ENCODE data around the gene NANS.
A peak's percentile ranks its signal among the peaks of the same experiment; 100 is the strongest.
"Not testable (repeated sequence)": the region's sequence is repeated elsewhere in the genome, so short reads cannot be mapped to it uniquely, and the experiment has no call there.

Gene NANS

GRCh38 chr9:98097836-98098235 lies 41.3 kb downstream of the NANS start:
- Histone ChIP-seq H3K4me1 (ENCODE audit: control insufficient read depth, insufficient read depth, low read length) (no peaks in the 10 kb centered on the region), H3K27me3 (ENCODE audit: control insufficient read depth, insufficient read depth, low read length) (no peaks in the 10 kb centered on the region), H3K27ac (ENCODE audit: low read depth, low read length) (no peak overlapping the region), H3K36me3 (ENCODE audit: control insufficient read depth, insufficient read depth, low read length) (peaks cover 4% of the 10 kb centered on the region), H3K4me3 (ENCODE audit: low read length) (no peak overlapping the region), H3K9ac (ENCODE audit: low read length) (no peak overlapping the region)

GRCh38 chr9:98099346-98099745 lies 42.8 kb downstream of the NANS start:
- Histone ChIP-seq H3K27me3 (ENCODE audit: control insufficient read depth, insufficient read depth, low read length) (no peaks in the 10 kb centered on the region), H3K4me1 (ENCODE audit: control insufficient read depth, insufficient read depth, low read length) (no peaks in the 10 kb centered on the region), H3K9ac (ENCODE audit: low read length) (no peak overlapping the region), H3K4me3 (ENCODE audit: low read length) (no peak overlapping the region), H3K27ac (ENCODE audit: low read depth, low read length) (no peak overlapping the region), H3K36me3 (ENCODE audit: control insufficient read depth, insufficient read depth, low read length) (peaks cover 4% of the 10 kb centered on the region)

- Histone ChIP-seq H3K4me3 (ENCODE audit: low read length) (no peak overlapping the region), H3K27me3 (ENCODE audit: control insufficient read depth, insufficient read depth, low read length) (no peaks in the 10 kb centered on the region), H3K9ac (ENCODE audit: low read length) (no peak overlapping the region), H3K36me3 (ENCODE audit: control insufficient read depth, insufficient read depth, low read length) (peaks cover 4% of the 10 kb centered on the region), H3K4me1 (ENCODE audit: control insufficient read depth, insufficient read depth, low read length) (no peaks in the 10 kb centered on the region), H3K27ac (ENCODE audit: low read depth, low read length) (no peak overlapping the region)
Measured at GRCh38 chr9:98099898-98100297, 43.4 kb downstream of the NANS start.

- Histone ChIP-seq H3K4me1 (ENCODE audit: control insufficient read depth, insufficient read depth, low read length) (no peaks in the 10 kb centered on the region), H3K4me3 (ENCODE audit: low read length) (no peak overlapping the region), H3K36me3 (ENCODE audit: control insufficient read depth, insufficient read depth, low read length) (peaks cover 4% of the 10 kb centered on the region), H3K27me3 (ENCODE audit: control insufficient read depth, insufficient read depth, low read length) (no peaks in the 10 kb centered on the region), H3K9ac (ENCODE audit: low read length) (no peak overlapping the region), H3K27ac (ENCODE audit: low read depth, low read length) (no peak overlapping the region)
Measured at GRCh38 chr9:98100456-98100855, 43.9 kb downstream of the NANS start.

GRCh38 chr9:98101416-98101815 lies 44.9 kb downstream of the NANS start:
- Histone ChIP-seq H3K4me3 (ENCODE audit: low read length) (no peak overlapping the region), H3K27me3 (ENCODE audit: control insufficient read depth, insufficient read depth, low read length) (no peaks in the 10 kb centered on the region), H3K36me3 (ENCODE audit: control insufficient read depth, insufficient read depth, low read length) (peaks cover 4% of the 10 kb centered on the region), H3K4me1 (ENCODE audit: control insufficient read depth, insufficient read depth, low read length) (no peaks in the 10 kb centered on the region), H3K27ac (ENCODE audit: low read depth, low read length) (no peak overlapping the region), H3K9ac (ENCODE audit: low read length) (no peak overlapping the region)

GRCh38 chr9:98101868-98102273 lies 45.3 kb downstream of the NANS start:
- Histone ChIP-seq H3K4me1 (ENCODE audit: control insufficient read depth, insufficient read depth, low read length) (no peaks in the 10 kb centered on the region), H3K27ac (ENCODE audit: low read depth, low read length) (no peak overlapping the region), H3K4me3 (ENCODE audit: low read length) (no peak overlapping the region)

GRCh38 chr9:98104445-98104881 lies 47.9 kb downstream of the NANS start:
- Histone ChIP-seq H3K9ac (ENCODE audit: low read length) (no peak overlapping the region), H3K27ac (ENCODE audit: low read depth, low read length) (no peak overlapping the region), H3K27me3 (ENCODE audit: control insufficient read depth, insufficient read depth, low read length) (no peaks in the 10 kb centered on the region), H3K36me3 (ENCODE audit: control insufficient read depth, insufficient read depth, low read length) (no peaks in the 10 kb centered on the region), H3K4me3 (ENCODE audit: low read length) (no peak overlapping the region), H3K4me1 (ENCODE audit: control insufficient read depth, insufficient read depth, low read length) (no peaks in the 10 kb centered on the region)

More at GRCh38 chr9:98101868-98102273, 45.3 kb downstream of the NANS start:
- H3K27me3 ChIP-seq (ENCODE audit: control insufficient read depth, insufficient read depth, low read length), result no peaks in the 10 kb centered on the region
- peaks cover 4% of the 10 kb centered on the region for H3K36me3 ChIP-seq (ENCODE audit: control insufficient read depth, insufficient read depth, low read length)
- H3K9ac ChIP-seq (ENCODE audit: low read length), result no peak overlapping the region

GRCh38 chr9:98105006-98105405 lies 48.5 kb downstream of the NANS start:
- no peak overlapping the region for H3K9ac ChIP-seq (ENCODE audit: low read length)
- H3K27ac ChIP-seq (ENCODE audit: low read depth, low read length), result no peak overlapping the region
- H3K27me3 ChIP-seq (ENCODE audit: control insufficient read depth, insufficient read depth, low read length), result no peaks in the 10 kb centered on the region

GRCh38 chr9:98107926-98108325 lies 51.4 kb downstream of the NANS start:
- H3K27ac ChIP-seq (ENCODE audit: low read depth, low read length), result no peak overlapping the region
- no peaks in the 10 kb centered on the region for H3K27me3 ChIP-seq (ENCODE audit: control insufficient read depth, insufficient read depth, low read length)
- H3K36me3 ChIP-seq (ENCODE audit: control insufficient read depth, insufficient read depth, low read length), result peaks cover 5% of the 10 kb centered on the region

More at GRCh38 chr9:98105006-98105405, 48.5 kb downstream of the NANS start:
- Histone ChIP-seq H3K4me3 (ENCODE audit: low read length) (no peak overlapping the region), H3K4me1 (ENCODE audit: control insufficient read depth, insufficient read depth, low read length) (no peaks in the 10 kb centered on the region), H3K36me3 (ENCODE audit: control insufficient read depth, insufficient read depth, low read length) (peaks cover 4% of the 10 kb centered on the region)

GRCh38 chr9:98108531-98109031 lies 52.0 kb downstream of the NANS start:
- Histone ChIP-seq H3K4me1 (ENCODE audit: control insufficient read depth, insufficient read depth, low read length) (no peaks in the 10 kb centered on the region), H3K36me3 (ENCODE audit: control insufficient read depth, insufficient read depth, low read length) (peaks cover 5% of the 10 kb centered on the region), H3K27ac (ENCODE audit: low read depth, low read length) (no peak overlapping the region), H3K27me3 (ENCODE audit: control insufficient read depth, insufficient read depth, low read length) (no peaks in the 10 kb centered on the region), H3K4me3 (ENCODE audit: low read length) (no peak overlapping the region), H3K9ac (ENCODE audit: low read length) (no peak overlapping the region)

More at GRCh38 chr9:98107926-98108325, 51.4 kb downstream of the NANS start:
- Histone ChIP-seq H3K4me3 (ENCODE audit: low read length) (no peak overlapping the region), H3K4me1 (ENCODE audit: control insufficient read depth, insufficient read depth, low read length) (no peaks in the 10 kb centered on the region), H3K9ac (ENCODE audit: low read length) (no peak overlapping the region)

- Histone ChIP-seq H3K4me1 (ENCODE audit: control insufficient read depth, insufficient read depth, low read length) (no peaks in the 10 kb centered on the region), H3K27ac (ENCODE audit: low read depth, low read length) (no peak overlapping the region), H3K4me3 (ENCODE audit: low read length) (no peak overlapping the region), H3K36me3 (ENCODE audit: control insufficient read depth, insufficient read depth, low read length) (peaks cover 5% of the 10 kb centered on the region), H3K27me3 (ENCODE audit: control insufficient read depth, insufficient read depth, low read length) (no peaks in the 10 kb centered on the region), H3K9ac (ENCODE audit: low read length) (no peak overlapping the region)
Measured at GRCh38 chr9:98109052-98109451, 52.5 kb downstream of the NANS start.

- not testable (repeated sequence) for H3K4me3 ChIP-seq (ENCODE audit: low read length); H3K9ac ChIP-seq (ENCODE audit: low read length); H3K36me3 ChIP-seq (ENCODE audit: control insufficient read depth, insufficient read depth, low read length); H3K4me1 ChIP-seq (ENCODE audit: control insufficient read depth, insufficient read depth, low read length); H3K27ac ChIP-seq (ENCODE audit: low read depth, low read length); H3K27me3 ChIP-seq (ENCODE audit: control insufficient read depth, insufficient read depth, low read length)
Measured at GRCh38 chr9:98117097-98117496, 60.6 kb downstream of the NANS start.

GRCh38 chr9:98117984-98118639 lies 61.6 kb downstream of the NANS start:
- H3K27ac ChIP-seq (ENCODE audit: low read depth, low read length), result peak overlapping the region; percentile 52
- H3K4me1 ChIP-seq (ENCODE audit: control insufficient read depth, insufficient read depth, low read length), result no peaks in the 10 kb centered on the region
- H3K36me3 ChIP-seq (ENCODE audit: control insufficient read depth, insufficient read depth, low read length), result no peaks in the 10 kb centered on the region
- H3K4me3 ChIP-seq (ENCODE audit: low read length), result peak overlapping the region; percentile 91
- peak overlapping the region; percentile 92 for H3K9ac ChIP-seq (ENCODE audit: low read length)
- no peaks in the 10 kb centered on the region for H3K27me3 ChIP-seq (ENCODE audit: control insufficient read depth, insufficient read depth, low read length)
